T1000 (cell line): ENCODE measurements around the gene TYW1B.
"Not testable (repeated sequence)": the region's sequence is repeated elsewhere in the genome, so short reads cannot be mapped to it uniquely, and the experiment has no call there.

Source experiments
- DNase-seq: peaks from one replicate; lab custom pipeline; 2025; ENCODE audit warnings: mixed read lengths; lab: John Stamatoyannopoulos, UW

Gene TYW1B

GRCh38 chr7:72696643-72697042, 131.4 kb downstream of the TYW1B start:
- not testable (repeated sequence) for DNase-seq

GRCh38 chr7:72695482-72695881, 132.5 kb downstream of the TYW1B start:
- DNase-seq: not testable (repeated sequence)

GRCh38 chr7:72691442-72691841, 136.6 kb downstream of the TYW1B start:
- not testable (repeated sequence) for DNase-seq

GRCh38 chr7:72690177-72690576, 137.8 kb downstream of the TYW1B start:
- not testable (repeated sequence) for DNase-seq

GRCh38 chr7:72689344-72689743, 138.7 kb downstream of the TYW1B start:
- not testable (repeated sequence) for DNase-seq

GRCh38 chr7:72681211-72681610, 146.8 kb downstream of the TYW1B start:
- DNase-seq: not testable (repeated sequence)

GRCh38 chr7:72676880-72677279, 151.1 kb downstream of the TYW1B start:
- DNase-seq: not testable (repeated sequence)

- DNase-seq: not testable (repeated sequence)
Observed at GRCh38 chr7:72676086-72676690, 151.8 kb downstream of the TYW1B start.

- DNase-seq: not testable (repeated sequence)
Observed at GRCh38 chr7:72675686-72676085, 152.3 kb downstream of the TYW1B start.

GRCh38 chr7:72674394-72674793, 153.6 kb downstream of the TYW1B start:
- DNase-seq: no peak

GRCh38 chr7:72670850-72671249, 157.2 kb downstream of the TYW1B start:
- DNase-seq: not testable (repeated sequence)

GRCh38 chr7:72668435-72668834, 159.6 kb downstream of the TYW1B start:
- DNase-seq: not testable (repeated sequence)

GRCh38 chr7:72667049-72667448, 161.0 kb downstream of the TYW1B start:
- DNase-seq: not testable (repeated sequence)

- DNase-seq: not testable (repeated sequence)
Observed at GRCh38 chr7:72648574-72648973, 179.4 kb downstream of the TYW1B start.

- not testable (repeated sequence) for DNase-seq
Observed at GRCh38 chr7:72643708-72644107, 184.3 kb downstream of the TYW1B start.

GRCh38 chr7:72641485-72642248, 186.3 kb downstream of the TYW1B start:
- DNase-seq: not testable (repeated sequence)

- DNase-seq: not testable (repeated sequence)
Observed at GRCh38 chr7:72640740-72641139, 187.3 kb downstream of the TYW1B start.

GRCh38 chr7:72635273-72635908, 192.6 kb downstream of the TYW1B start:
- DNase-seq: not testable (repeated sequence)

- not testable (repeated sequence) for DNase-seq
Observed at GRCh38 chr7:72632765-72633292, 195.2 kb downstream of the TYW1B start.

- DNase-seq: not testable (repeated sequence)
Observed at GRCh38 chr7:72628375-72628774, 199.6 kb downstream of the TYW1B start.

- DNase-seq: not testable (repeated sequence)
Observed at GRCh38 chr7:72626428-72627011, 201.5 kb downstream of the TYW1B start.
